Measurements from ENCODE around the gene VPS52. TPM values are rescaled to one million over a fixed set of nuclear protein-coding genes. Genes with fewer than 3 reads are reported as not detected.
A peak's percentile ranks its signal among the peaks of the same experiment; 100 is the strongest.

VPS52 gene
- total RNA-seq, 6 donors from 2014 or later, result 30.1 to 170 (median 45.8) TPM

- H3K27ac ChIP-seq, result no peak overlapping the region
- peaks cover 0 to 13% (median 6%) of the 10 kb centered on the region in 4 donors for H3K36me3 ChIP-seq
- H3K9me3 ChIP-seq, result no peaks in the 10 kb centered on the region
- ATAC-seq (ENCODE audit: low FRiP score in 2 of 2) (no peak), DNase-seq (no peak)
- no peak overlapping the region for H3K4me3 ChIP-seq
- 73 to 83% methylated on average over 6 to 8 of the region's 9 CpGs for WGBS, 2 donors
- no peaks in the 10 kb centered on the region for H3K27me3 ChIP-seq
- TF ChIP-seq POLR2AphosphoS5 (IDR thresholded peaks at IDR 0.05) (no peak), CTCF (IDR thresholded peaks at IDR 0.05) (no peak), EP300 (IDR thresholded peaks at IDR 0.05) (no peak), POLR2A (IDR thresholded peaks at IDR 0.05) (no peak)
- peaks cover 15 to 18% (median 17%) of the 10 kb centered on the region in 4 donors for H3K4me1 ChIP-seq
These were observed 56.2 kb downstream of the VPS52 start for GRCh38 chr6:33215271-33216116.

- ATAC-seq (ENCODE audit: low FRiP score in 2 of 2) (no peak), DNase-seq (no peak)
- H3K27ac ChIP-seq, result peak overlapping the region in 1 of 4 donors; percentile 48
- no peak for TF ChIP-seq POLR2AphosphoS5 (IDR thresholded peaks at IDR 0.05)
- TF ChIP-seq EP300 (IDR thresholded peaks at IDR 0.05), result no peak
- no peak for TF ChIP-seq CTCF (IDR thresholded peaks at IDR 0.05)
- no peaks in the 10 kb centered on the region for H3K9me3 ChIP-seq
- peak overlapping the region in 3 of 4 donors; percentile 38 to 50 (median 42) for H3K4me3 ChIP-seq
- peaks cover 0 to 24% (median 12%) of the 10 kb centered on the region in 4 donors for H3K36me3 ChIP-seq
- no peaks in the 10 kb centered on the region for H3K27me3 ChIP-seq
- WGBS, 2 donors, result 21 to 23% methylated on average over 9 of the region's 9 CpGs
- H3K4me1 ChIP-seq, result peaks cover 16 to 23% (median 19%) of the 10 kb centered on the region in 4 donors
These were observed 57.7 kb downstream of the VPS52 start for GRCh38 chr6:33213989-33214335.

GRCh38 chr6:33213166-33213988, 58.3 kb downstream of the VPS52 start:
- peak in 1 of 2 donors; percentile 86 for DNase-seq
- Histone ChIP-seq H3K36me3 (peaks cover 0 to 24% (median 12%) of the 10 kb centered on the region in 4 donors), H3K4me3 (peak overlapping the region; percentile 13 to 50 (median 40)), H3K27me3 (no peaks in the 10 kb centered on the region), H3K9me3 (no peaks in the 10 kb centered on the region), H3K4me1 (peaks cover 19 to 27% (median 23%) of the 10 kb centered on the region in 4 donors), H3K27ac (peak overlapping the region in 2 of 4 donors; percentile 37 to 48)
- WGBS, 2 donors, result 2 to 4% methylated on average over 28 to 43 of the region's 43 CpGs
- TF ChIP-seq POLR2A (IDR thresholded peaks at IDR 0.05), result peak in 1 of 4 donors; percentile 45
- no peak for TF ChIP-seq POLR2AphosphoS5 (IDR thresholded peaks at IDR 0.05)
- TF ChIP-seq EP300 (IDR thresholded peaks at IDR 0.05), result no peak
- TF ChIP-seq CTCF (IDR thresholded peaks at IDR 0.05), result no peak
- peak; percentile 13 to 34 for ATAC-seq (ENCODE audit: low FRiP score in 2 of 2)

- WGBS, 2 donors, result 6 to 10% methylated on average over 6 of the region's 6 CpGs
- H3K9me3 ChIP-seq, result no peaks in the 10 kb centered on the region
- no peaks in the 10 kb centered on the region for H3K27me3 ChIP-seq
- DNase-seq (no peak), ATAC-seq (ENCODE audit: low FRiP score in 2 of 2) (no peak)
- H3K27ac ChIP-seq, result peak overlapping the region in 2 of 4 donors; percentile 37 to 48
- H3K4me3 ChIP-seq, result peak overlapping the region; percentile 13 to 50 (median 40)
- peaks cover 19 to 28% (median 23%) of the 10 kb centered on the region in 4 donors for H3K4me1 ChIP-seq
- peaks cover 0 to 24% (median 12%) of the 10 kb centered on the region in 4 donors for H3K36me3 ChIP-seq
- TF ChIP-seq POLR2AphosphoS5 (IDR thresholded peaks at IDR 0.05) (no peak), POLR2A (IDR thresholded peaks at IDR 0.05) (no peak), CTCF (IDR thresholded peaks at IDR 0.05) (no peak), EP300 (IDR thresholded peaks at IDR 0.05) (no peak)
These were observed 58.9 kb downstream of the VPS52 start for GRCh38 chr6:33212857-33213165.
